ENCODE results near the gene FIG4.
"Not testable (repeated sequence)": the region's sequence is repeated elsewhere in the genome, so short reads cannot be mapped to it uniquely, and the experiment has no call there.

FIG4 gene

GRCh38 chr6:109800771-109801170 lies 109.7 kb downstream of the FIG4 start:
- DNase-seq, result no peak

GRCh38 chr6:109801794-109802193 lies 110.7 kb downstream of the FIG4 start:
- DNase-seq, result no peak

GRCh38 chr6:109804020-109804419 lies 112.9 kb downstream of the FIG4 start:
- no peak for DNase-seq

- DNase-seq, result no peak
Observed at GRCh38 chr6:109807881-109808280, 116.8 kb downstream of the FIG4 start.

GRCh38 chr6:109808837-109809236 lies 117.7 kb downstream of the FIG4 start:
- DNase-seq, result no peak

- DNase-seq, result no peak
Observed at GRCh38 chr6:109815054-109815453, 124.0 kb downstream of the FIG4 start.

- no peak for DNase-seq
Observed at GRCh38 chr6:109816452-109817374, 125.6 kb downstream of the FIG4 start.

- DNase-seq, result no peak
Observed at GRCh38 chr6:109820706-109821350, 129.7 kb downstream of the FIG4 start.

- DNase-seq, result no peak
Observed at GRCh38 chr6:109821428-109821827, 130.3 kb downstream of the FIG4 start.

GRCh38 chr6:109824105-109824504 lies 133.0 kb downstream of the FIG4 start:
- no peak for DNase-seq

GRCh38 chr6:109826551-109826950 lies 135.5 kb downstream of the FIG4 start:
- DNase-seq, result no peak

GRCh38 chr6:109831352-109831751 lies 140.3 kb downstream of the FIG4 start:
- DNase-seq, result not testable (repeated sequence)

GRCh38 chr6:109834131-109834530 lies 143.0 kb downstream of the FIG4 start:
- no peak for DNase-seq

- DNase-seq, result no peak
Observed at GRCh38 chr6:109834595-109835437, 143.7 kb downstream of the FIG4 start.

- DNase-seq, result no peak
Observed at GRCh38 chr6:109840034-109840433, 148.9 kb downstream of the FIG4 start.

GRCh38 chr6:109840796-109841195 lies 149.7 kb downstream of the FIG4 start:
- DNase-seq, result no peak

- no peak for DNase-seq
Observed at GRCh38 chr6:109841869-109842268, 150.8 kb downstream of the FIG4 start.

- DNase-seq, result no peak
Observed at GRCh38 chr6:109852713-109853112, 161.6 kb downstream of the FIG4 start.

- DNase-seq, result no peak
Observed at GRCh38 chr6:109853426-109853825, 162.3 kb downstream of the FIG4 start.

- no peak for DNase-seq
Observed at GRCh38 chr6:109853951-109854350, 162.9 kb downstream of the FIG4 start.

- no peak for DNase-seq
Observed at GRCh38 chr6:109854541-109855308, 163.6 kb downstream of the FIG4 start.

- not testable (repeated sequence) for DNase-seq
Observed at GRCh38 chr6:109855476-109856040, 164.5 kb downstream of the FIG4 start.

All from bone marrow (tissue), 2 donors.